GM23338 (cell line): ENCODE results near the gene ATP1A3. TPM values are rescaled to one million over a fixed set of nuclear protein-coding genes. Genes with fewer than 3 reads are reported as not detected.

Experiments
- ATAC-seq: fragments of 200-7000 bp; cut with Tn5 transposase; 3 replicates; pipeline ENCODE4 v1.9.1; 2020
- DNase-seq: peaks from one replicate; pipeline ENCODE4 v3.0.0-alpha.2; 2015; ENCODE audit warnings: low spot score
- H2AFZ ChIP-seq: fragments of 200-600 bp; sonication (generic); 2 replicates; pipeline ENCODE4 v1.8.0; 2016; ENCODE audit warnings: antibody characterized with exemption, mild to moderate bottlenecking, moderate library complexity
- H3F3A ChIP-seq: fragments of 200-600 bp; sonication (generic); replicated peaks from 2 replicates; pipeline ENCODE4 v1.8.0; 2017; ENCODE audit warnings: antibody characterized with exemption, mixed run types, low read depth
- H3K27ac ChIP-seq: fragments of 200-600 bp; sonication (generic); 2 replicates; pipeline ENCODE4 v1.6.1; 2016; ENCODE audit warnings: low read depth
- H3K27me3 ChIP-seq: fragments of 200-600 bp; sonication (generic); 2 replicates; pipeline ENCODE4 v1.8.0; 2016; ENCODE audit warnings: mild to moderate bottlenecking, mixed run types, moderate library complexity; ENCODE audit not compliant: insufficient read depth
- H3K36me3 ChIP-seq: fragments of 200-600 bp; sonication (generic); 2 replicates; pipeline ENCODE4 v1.8.0; 2016; ENCODE audit warnings: mild to moderate bottlenecking; ENCODE audit not compliant: insufficient read depth
- H3K4me1 ChIP-seq: fragments of 200-600 bp; sonication (generic); 2 replicates; pipeline ENCODE4 v1.8.0; 2016; ENCODE audit warnings: mild to moderate bottlenecking, moderate library complexity; ENCODE audit not compliant: insufficient read depth
- H3K4me2 ChIP-seq: fragments of 200-600 bp; sonication (generic); 2 replicates; pipeline ENCODE4 v1.7.1; 2017; ENCODE audit warnings: mixed run types
- H3K4me3 ChIP-seq: fragments of 200-600 bp; sonication (generic); 2 replicates; pipeline ENCODE4 v1.6.1; 2016; ENCODE audit warnings: mixed run types
- H3K79me2 ChIP-seq: fragments of 200-600 bp; sonication (generic); replicated peaks from 2 replicates; pipeline ENCODE4 v1.8.0; 2017; ENCODE audit warnings: mild to moderate bottlenecking; ENCODE audit not compliant: insufficient read depth
- H3K9me2 ChIP-seq: fragments of 200-600 bp; sonication (generic); 2 replicates; pipeline ENCODE4 v1.8.0; 2017; ENCODE audit not compliant: insufficient read depth
- H4K20me1 ChIP-seq: fragments of 200-600 bp; sonication (generic); replicated peaks from 2 replicates; pipeline ENCODE4 v1.8.0; 2017; ENCODE audit warnings: mild to moderate bottlenecking; ENCODE audit not compliant: insufficient read depth
- H3K27ac Mint-ChIP-seq: 2 replicates; pipeline ENCODE4 v1.8.0; 2020; ENCODE audit warnings: inconsistent platforms, mild to moderate bottlenecking, moderate library complexity, mixed read lengths
- H3K27me3 Mint-ChIP-seq: 3 replicates; pipeline ENCODE4 v1.8.0; 2022; ENCODE audit warnings: low read depth, mild to moderate bottlenecking, moderate library complexity, mixed read lengths, inconsistent platforms; ENCODE audit not compliant: insufficient read depth, poor library complexity
- H3K36me3 Mint-ChIP-seq: 3 replicates; pipeline ENCODE4 v1.8.0; 2021; ENCODE audit warnings: low read depth, mild to moderate bottlenecking, inconsistent platforms, moderate library complexity, mixed read lengths
- H3K4me1 Mint-ChIP-seq: 3 replicates; pipeline ENCODE4 v1.8.0; 2020; ENCODE audit warnings: mild to moderate bottlenecking, inconsistent platforms, mixed read lengths
- H3K4me3 Mint-ChIP-seq: 3 replicates; pipeline ENCODE4 v1.8.0; 2021; ENCODE audit warnings: moderate library complexity, mild to moderate bottlenecking, inconsistent platforms, mixed read lengths
- H3K9me3 Mint-ChIP-seq: 3 replicates; pipeline ENCODE4 v1.8.0; 2020; ENCODE audit warnings: moderate library complexity, mild to moderate bottlenecking, inconsistent platforms, mixed read lengths
- CREB1 ChIP-seq: fragments of 250-450 bp; sonication (Bioruptor Pico); IDR thresholded peaks from 2 replicates; pipeline ENCODE4 v1.5.0; 2020; ENCODE audit warnings: low read depth, mild to moderate bottlenecking, moderate library complexity
- CTCF ChIP-seq, 2 experiments: fragments of 200-600 bp in 1 of 2; sonication (generic) in 1 of 2; conservative IDR thresholded peaks; 2 replicates each; pipeline versions ENCODE4 v1.5.1 to v1.6.1; 2016 to 2017; ENCODE audit warnings: antibody characterized with exemption in 2 of 2, low read depth in 2 of 2, mild to moderate bottlenecking in 2 of 2, moderate library complexity in 1 of 2
- EZH2 ChIP-seq: fragments of 200-600 bp; sonication (generic); IDR thresholded peaks from one replicate; pipeline ENCODE4 v1.8.0; 2017; ENCODE audit warnings: antibody characterized with exemption, mild to moderate bottlenecking, low read depth; ENCODE audit not compliant: unreplicated experiment
- EZH2phosphoT487 ChIP-seq: fragments of 200-600 bp; sonication (generic); IDR thresholded peaks from one replicate; pipeline ENCODE4 v1.8.1; 2018; ENCODE audit warnings: antibody characterized with exemption; ENCODE audit not compliant: unreplicated experiment
- JUNB ChIP-seq: IDR thresholded peaks from one replicate; pipeline ENCODE4 v1.6.1; 2016; ENCODE audit warnings: antibody characterized with exemption; ENCODE audit not compliant: unreplicated experiment
- NANOG ChIP-seq: IDR thresholded peaks from 2 replicates; pipeline ENCODE4 v1.6.1; 2016; ENCODE audit warnings: antibody characterized with exemption, borderline replicate concordance
- POLR2AphosphoS5 ChIP-seq: IDR thresholded peaks from 2 replicates; pipeline ENCODE4 v1.6.1; 2016; ENCODE audit warnings: antibody characterized with exemption, low read depth
- REST ChIP-seq: IDR thresholded peaks from one replicate; pipeline ENCODE4 v1.6.1; 2018; ENCODE audit warnings: antibody characterized with exemption; ENCODE audit not compliant: unreplicated experiment
- ZNF114 ChIP-seq: fragments of 250-450 bp; sonication (Bioruptor Pico); IDR thresholded peaks from 2 replicates; pipeline ENCODE4 v1.5.0; 2020; ENCODE audit warnings: mild to moderate bottlenecking, moderate library complexity
- ZNF331 ChIP-seq: fragments of 250-450 bp; sonication (Bioruptor Pico); IDR thresholded peaks from 2 replicates; pipeline ENCODE4 v1.5.0; 2020; ENCODE audit warnings: low read depth, mild to moderate bottlenecking, moderate library complexity
- ZNF462 ChIP-seq: fragments of 250-450 bp; sonication (Bioruptor Pico); IDR thresholded peaks from 2 replicates; pipeline ENCODE4 v1.5.0; 2020; ENCODE audit warnings: mild to moderate bottlenecking, moderate library complexity
- polyA plus RNA-seq: library from polyadenylated mRNA; unstranded; fragments of >200 nt; fragmentation: Nextera tagmentation; extraction: Ambion mirVana; gene quantifications from 2 replicates; pipeline ENCODE4 v1.2.1, GENCODE V29; 2016
- total RNA-seq: library from RNA; depleted of rRNA; stranded (reverse); fragments of >200 nt; shearing (Covaris generic); gene quantifications from 2 replicates; pipeline ENCODE4 v1.2.3, GENCODE V29; 2014

ATP1A3 gene
- total and polyA plus RNA-seq, 2 experiments from 2014 or later: 11.5 to 37.3 TPM

GRCh38 chr19:41990615-41991014 lies 3.4 kb downstream of the ATP1A3 start (continued):
- TF ChIP-seq CTCF (conservative IDR thresholded peaks at IDR 0.05; ENCODE audit: low read depth in 2 of 2) (no peak), REST (no peak), CREB1 (CRISPR knock-in tag) (no peak), POLR2AphosphoS5 (no peak), EZH2phosphoT487 (no peak), NANOG (no peak), EZH2 (no peak), JUNB (no peak), ZNF331 (CRISPR knock-in tag) (no peak)

- Histone ChIP-seq H3K4me2 (no peak overlapping the region), H4K20me1 (peaks cover 3% of the 10 kb centered on the region), H3K79me2 (no peaks in the 10 kb centered on the region), H3K4me3 (no peak overlapping the region), H2AFZ (no peak overlapping the region), H3K9me2 (no peaks in the 10 kb centered on the region), H3K27me3 (peaks cover 11% of the 10 kb centered on the region), H3K27ac (no peak overlapping the region), H3K4me1 (peaks cover 9% of the 10 kb centered on the region; the same call in 1 of the 2 replicates), H3F3A (0 out of 2 replicates have a peak, but pooled peaks cover 4% of the 10 kb centered on the region), H3K36me3 (0 out of 2 replicates have a peak, but pooled peaks cover 3% of the 10 kb centered on the region)
- Mint-ChIP-seq H3K4me1 (peaks cover 9% of the 10 kb centered on the region), H3K27me3 (peaks cover 16% of the 10 kb centered on the region), H3K36me3 (peaks cover 18% of the 10 kb centered on the region; the same call in 2 of the 3 replicates), H3K4me3 (no peak overlapping the region), H3K27ac (no peak overlapping the region), H3K9me3 (no peaks in the 10 kb centered on the region)
- ATAC-seq (no peak), DNase-seq (no peak)
- TF ChIP-seq ZNF462 (CRISPR knock-in tag) (no peak), REST (no peak), CREB1 (CRISPR knock-in tag) (no peak), ZNF114 (CRISPR knock-in tag) (no peak)
Measured at GRCh38 chr19:41990028-41990427, 4.0 kb downstream of the ATP1A3 start.
